Activated T-cell treated with anti-CD3 and anti-CD28 coated beads, Interleukin-2, amount 50 U/mL, for 4 hours (primary cell): Measurements from ENCODE around the gene CYSLTR1. TPM values are rescaled to one million over a fixed set of nuclear protein-coding genes. Genes with fewer than 3 reads are reported as not detected.
"Not testable (repeated sequence)": the region's sequence is repeated elsewhere in the genome, so short reads cannot be mapped to it uniquely, and the experiment has no call there.

ENCODE experiments used
- ATAC-seq, 2 donors: fragments of 200-7000 bp; cut with Tn5 transposase; one replicate each; pipeline ENCODE4 v1.10.0; 2021
- DNase-seq: peaks from one replicate; pipeline ENCODE4 v3.0.0-alpha.2; 2020
- H3K27me3 Mint-ChIP-seq: one replicate; pipeline ENCODE4 v1.8.0; 2021; ENCODE audit warnings: low read depth, mixed read lengths
- H3K36me3 Mint-ChIP-seq: one replicate; pipeline ENCODE4 v1.8.0; 2022; ENCODE audit warnings: mixed read lengths; ENCODE audit not compliant: insufficient read depth
- H3K4me1 Mint-ChIP-seq: one replicate; pipeline ENCODE4 v1.8.0; 2021; ENCODE audit warnings: low read depth, mixed read lengths
- H3K4me3 Mint-ChIP-seq: one replicate; pipeline ENCODE4 v1.8.0; 2021; ENCODE audit warnings: mild to moderate bottlenecking, moderate library complexity, mixed read lengths
- H3K9me3 Mint-ChIP-seq: one replicate; pipeline ENCODE4 v1.8.0; 2021; ENCODE audit warnings: mixed read lengths
- total RNA-seq, 3 donors: library from RNA; stranded (reverse); gene quantifications; one replicate each; pipeline ENCODE4 v1.2.1, GENCODE V29; 2021

CYSLTR1 gene
- total RNA-seq, 3 donors from 2014 or later = 1.4 to 2.3 (median 1.8) TPM

DNA sequence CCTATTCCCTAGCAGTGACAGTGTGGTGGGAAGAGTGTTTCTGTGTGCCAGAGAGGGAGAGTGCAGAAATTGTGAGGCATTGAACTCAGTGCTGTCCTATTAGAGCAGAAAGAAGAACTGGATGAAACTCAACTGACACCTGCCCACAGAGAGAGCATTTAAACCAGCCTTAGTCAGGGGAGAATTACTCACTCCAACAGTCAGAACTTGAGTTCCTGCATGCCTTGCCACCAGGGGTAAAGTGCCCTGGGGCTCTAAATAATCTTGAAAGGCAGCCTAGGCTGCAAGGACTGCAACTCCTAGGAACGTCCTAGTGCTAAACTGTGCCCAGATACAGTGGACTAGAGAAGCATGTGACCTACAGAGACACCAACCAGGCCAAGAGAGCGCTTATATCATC is 12.8 kb downstream of the CYSLTR1 start:
- peaks cover 12% of the 10 kb centered on the region for H3K36me3 Mint-ChIP-seq
- H3K9me3 Mint-ChIP-seq = peaks cover 3% of the 10 kb centered on the region
- DNase-seq = no peak
- no peaks in the 10 kb centered on the region for H3K27me3 Mint-ChIP-seq
- peak; percentile 93 to 99 for ATAC-seq
- peaks cover 57% of the 10 kb centered on the region for H3K4me1 Mint-ChIP-seq
- H3K4me3 Mint-ChIP-seq = peak overlapping the region; percentile 9

DNA sequence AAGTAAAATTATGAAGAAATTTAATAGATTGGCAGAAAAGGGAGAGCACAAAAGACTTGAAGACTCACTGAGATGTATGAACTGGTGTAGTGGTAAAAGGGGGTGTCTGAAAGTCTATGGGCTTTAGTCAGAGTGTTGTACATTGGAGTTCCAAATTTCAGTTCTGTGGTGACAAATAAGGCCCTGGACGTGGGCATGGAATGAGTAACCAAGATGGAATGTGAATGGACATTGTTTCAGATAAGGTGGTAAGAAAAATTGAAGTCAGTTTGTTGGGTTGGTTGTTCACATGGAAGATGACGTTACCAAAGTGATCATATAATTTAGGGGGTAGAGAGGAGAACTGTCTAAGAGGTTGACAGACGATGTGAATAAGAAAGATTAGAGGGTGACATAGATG is 13.9 kb downstream of the CYSLTR1 start:
- H3K36me3 Mint-ChIP-seq = peaks cover 15% of the 10 kb centered on the region
- ATAC-seq (no peak), DNase-seq (no peak)
- peaks cover 3% of the 10 kb centered on the region for H3K9me3 Mint-ChIP-seq
- H3K27me3 Mint-ChIP-seq = no peaks in the 10 kb centered on the region
- H3K4me3 Mint-ChIP-seq = no peak overlapping the region
- peaks cover 60% of the 10 kb centered on the region for H3K4me1 Mint-ChIP-seq

DNA sequence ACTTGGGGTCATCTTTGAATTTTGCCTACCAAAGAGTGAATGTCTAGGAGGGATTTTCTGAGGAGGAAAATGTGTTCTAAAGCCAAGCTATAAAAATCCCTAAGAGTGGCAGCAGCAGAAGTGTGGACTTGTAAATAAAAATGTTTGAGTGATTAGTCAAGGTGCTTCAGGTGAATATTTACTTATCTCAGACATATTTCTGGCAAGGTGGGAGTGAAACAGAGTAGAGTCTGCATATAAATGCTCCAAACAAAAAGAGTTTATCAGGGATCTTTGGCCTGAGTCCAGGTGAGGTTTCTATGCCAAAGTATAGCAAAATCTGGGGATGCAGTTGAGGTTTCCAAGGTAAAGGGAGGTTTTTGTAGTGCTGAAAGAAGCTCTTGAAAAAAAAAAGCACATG is 19.7 kb downstream of the CYSLTR1 start:
- Mint-ChIP-seq H3K36me3 (peaks cover 17% of the 10 kb centered on the region), H3K4me3 (no peak overlapping the region), H3K27me3 (no peaks in the 10 kb centered on the region), H3K4me1 (peaks cover 27% of the 10 kb centered on the region), H3K9me3 (no peaks in the 10 kb centered on the region)
- DNase-seq (no peak), ATAC-seq (no peak)

- H3K36me3 Mint-ChIP-seq = peaks cover 14% of the 10 kb centered on the region
- DNase-seq (no peak), ATAC-seq (no peak)
- no peaks in the 10 kb centered on the region for H3K27me3 Mint-ChIP-seq
- no peak overlapping the region for H3K4me3 Mint-ChIP-seq
- no peaks in the 10 kb centered on the region for H3K9me3 Mint-ChIP-seq
- no peaks in the 10 kb centered on the region for H3K4me1 Mint-ChIP-seq
These were observed 24.3 kb downstream of the CYSLTR1 start for GRCh38 chrX:78303086-78303485.

DNA sequence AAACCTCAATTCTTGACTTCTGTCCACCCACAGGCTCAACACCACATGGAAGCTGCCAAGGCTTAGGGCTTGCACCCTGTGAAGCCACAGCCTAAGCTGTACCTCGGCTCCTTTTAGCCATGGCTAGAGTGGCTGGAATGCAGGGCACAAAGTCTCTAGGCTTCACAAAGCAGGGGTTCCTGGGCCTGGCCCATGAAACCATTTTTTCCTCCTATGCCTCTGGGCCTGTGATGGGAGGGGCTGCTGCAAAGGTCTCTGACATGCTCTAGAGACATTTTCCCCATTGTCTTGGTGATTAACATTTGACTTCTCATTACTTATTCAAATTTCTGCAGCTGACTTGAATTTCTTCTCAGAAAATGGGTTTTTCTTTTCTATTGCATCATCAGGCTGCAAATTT is 26.5 kb downstream of the CYSLTR1 start:
- not testable (repeated sequence) for H3K4me3 Mint-ChIP-seq, H3K27me3 Mint-ChIP-seq, ATAC-seq, H3K9me3 Mint-ChIP-seq, DNase-seq, H3K4me1 Mint-ChIP-seq
- peaks cover 10% of the 10 kb centered on the region for H3K36me3 Mint-ChIP-seq

DNA sequence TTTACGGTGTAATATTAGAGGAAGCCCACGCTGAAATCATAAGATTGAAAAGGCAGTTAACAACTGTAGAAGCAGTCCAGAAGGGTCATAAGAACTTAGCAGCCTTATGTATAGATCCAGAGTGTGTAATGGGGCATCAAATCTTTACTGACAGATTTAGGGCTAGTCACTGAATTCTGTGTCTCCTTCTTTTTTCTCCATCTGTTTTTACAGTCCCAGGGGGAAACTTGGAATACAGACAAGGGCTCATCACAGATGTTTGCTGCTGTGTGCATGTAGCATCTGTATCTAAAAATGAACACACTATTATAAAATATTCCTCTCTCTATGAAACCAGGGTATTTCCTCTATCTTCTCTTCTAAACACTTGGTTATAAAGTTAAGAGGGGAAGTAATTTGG is 43.9 kb downstream of the CYSLTR1 start:
- no peak overlapping the region for H3K4me3 Mint-ChIP-seq
- peaks cover 4% of the 10 kb centered on the region for H3K9me3 Mint-ChIP-seq
- no peaks in the 10 kb centered on the region for H3K27me3 Mint-ChIP-seq
- ATAC-seq (no peak), DNase-seq (no peak)
- H3K4me1 Mint-ChIP-seq = no peaks in the 10 kb centered on the region
- peaks cover 26% of the 10 kb centered on the region for H3K36me3 Mint-ChIP-seq

DNA sequence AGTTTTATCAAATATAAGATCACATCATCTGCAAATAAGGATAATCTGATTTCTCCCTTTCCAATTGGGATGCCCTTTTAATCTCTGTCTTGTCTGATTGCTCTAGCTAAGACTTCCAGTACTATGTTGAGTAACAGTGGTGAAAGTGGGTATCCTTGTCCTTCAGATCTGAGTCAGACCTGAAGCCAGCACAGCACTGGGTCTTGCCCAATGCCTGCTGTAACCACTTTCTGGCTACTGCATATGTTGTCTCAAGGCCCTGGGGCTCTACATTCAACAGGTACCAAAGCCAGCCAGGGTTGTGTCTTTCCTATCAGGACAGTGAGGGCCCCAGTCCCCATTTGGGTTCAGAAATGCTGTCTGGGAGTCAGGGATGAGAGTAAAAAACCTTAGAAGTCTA is 90.3 kb downstream of the CYSLTR1 start:
- Mint-ChIP-seq H3K4me1 (no peaks in the 10 kb centered on the region), H3K4me3 (no peak overlapping the region), H3K9me3 (peaks cover 3% of the 10 kb centered on the region), H3K27me3 (no peaks in the 10 kb centered on the region), H3K36me3 (no peaks in the 10 kb centered on the region)
- no peak for ATAC-seq
- DNase-seq = no peak

GRCh38 chrX:78226047-78226446 is 101.4 kb downstream of the CYSLTR1 start:
- H3K4me3 Mint-ChIP-seq, H3K36me3 Mint-ChIP-seq, H3K9me3 Mint-ChIP-seq, DNase-seq, H3K4me1 Mint-ChIP-seq, H3K27me3 Mint-ChIP-seq, ATAC-seq: not testable (repeated sequence)

Other genes starting within 250 kb of the CYSLTR1 start
- 100 to 1,000 TPM; 621 to 728 (median 711) TPM for gene PGK1, start 223.4 kb downstream of the CYSLTR1 start, total RNA-seq
- 10 to 100 TPM; 19.7 to 22.5 (median 20.8) TPM for gene TAF9B, start 188.0 kb downstream of the CYSLTR1 start, total RNA-seq